GM18499 (cell line): ENCODE data around the gene GRIA2.

ENCODE experiments used
- ATAC-seq: cut with Tn5 transposase; IDR thresholded peaks from one replicate; pipeline ENCODE4 v1.9.1; 2021; ENCODE audit warnings: moderate number of reproducible peaks; ENCODE audit not compliant: insufficient read depth, unreplicated experiment

GRIA2 gene

DNA sequence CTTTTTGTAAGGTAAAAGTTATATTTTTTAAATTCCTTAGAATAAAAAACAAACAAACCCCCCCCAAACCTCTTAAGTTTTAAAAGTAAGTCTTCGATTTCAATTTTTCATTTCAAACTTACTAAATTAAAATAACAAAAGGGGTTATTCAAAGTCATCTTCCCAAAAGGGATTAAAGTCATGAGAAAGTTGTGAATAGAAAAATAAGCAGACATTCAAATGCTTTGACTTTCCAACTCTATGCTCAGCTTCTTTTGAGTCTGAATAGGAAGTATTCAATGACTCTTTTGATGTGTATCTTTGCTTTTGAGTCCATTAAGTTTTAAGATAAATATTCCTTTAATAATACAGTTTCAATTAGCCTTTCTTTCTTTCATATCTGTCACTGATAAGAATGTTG lies 138.3 kb downstream of the GRIA2 start:
- no peak for ATAC-seq

- ATAC-seq, result no peak
Measured at GRCh38 chr4:157363360-157363759, 142.8 kb downstream of the GRIA2 start.

DNA sequence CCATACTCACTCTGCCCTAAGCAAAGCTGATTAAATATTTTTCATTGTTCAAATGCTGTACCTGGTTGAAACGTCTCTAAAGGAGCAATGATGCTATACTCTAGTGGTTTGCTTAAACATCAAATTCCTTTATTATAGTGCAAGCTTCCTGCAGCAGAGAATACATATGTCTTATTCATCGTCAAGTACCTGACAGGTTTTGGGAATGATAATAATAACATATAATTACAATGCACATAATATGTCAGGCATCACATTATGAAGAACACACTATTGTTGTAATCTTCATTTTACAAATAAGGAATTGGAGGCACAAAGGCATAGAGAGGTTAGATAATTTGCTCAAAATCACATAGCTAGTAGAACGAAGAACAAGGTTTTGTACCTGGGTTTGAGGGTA lies 151.6 kb downstream of the GRIA2 start:
- ATAC-seq, result no peak

- no peak for ATAC-seq
Measured at GRCh38 chr4:157372567-157372966, 152.0 kb downstream of the GRIA2 start.

DNA sequence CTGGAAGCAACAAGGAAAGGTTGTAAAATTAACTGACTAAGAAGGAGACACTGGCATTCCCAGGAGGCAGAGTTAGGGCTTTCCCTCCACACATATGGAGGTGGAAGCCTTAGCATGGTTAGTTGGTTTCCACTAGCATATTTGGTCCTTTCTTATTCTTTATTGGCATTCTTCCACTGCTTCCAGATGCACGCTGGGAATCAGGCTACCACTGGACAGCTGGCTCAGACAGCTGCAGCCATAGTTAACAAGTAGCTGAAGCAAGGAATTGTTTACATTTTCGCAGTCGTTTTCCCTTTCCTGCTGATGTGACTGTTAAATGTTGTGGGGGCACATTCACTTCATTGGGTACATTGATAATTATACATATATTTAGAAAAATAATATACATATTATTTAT lies 169.2 kb downstream of the GRIA2 start:
- ATAC-seq, result no peak

DNA sequence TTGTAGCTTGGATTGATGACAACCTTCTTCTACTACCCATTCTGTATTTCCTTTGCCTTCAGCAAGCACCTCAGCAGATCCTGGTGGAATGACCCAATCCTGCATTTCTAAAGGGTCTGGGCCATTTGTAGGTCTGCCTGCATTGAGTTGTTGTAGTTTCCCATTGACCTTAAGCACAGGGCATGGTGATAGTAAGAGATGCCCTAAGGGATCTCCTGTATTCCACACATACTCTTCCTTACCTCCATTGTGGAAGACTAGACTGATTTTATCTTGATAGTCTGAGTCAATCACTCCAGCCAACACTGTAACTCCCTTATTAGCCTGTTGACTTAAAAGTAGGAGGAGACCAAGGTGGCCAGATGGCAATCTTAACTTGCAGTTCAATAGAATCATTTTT lies 184.5 kb downstream of the GRIA2 start:
- no peak for ATAC-seq
